Measurements from ENCODE around the gene NARS2.
"Not testable (repeated sequence)": the region's sequence is repeated elsewhere in the genome, so short reads cannot be mapped to it uniquely, and the experiment has no call there.

Gene NARS2

GRCh38 chr11:78472382-78472781 is 102.3 kb downstream of the NARS2 start:
- no peak for DNase-seq

- no peak for DNase-seq
Observed at GRCh38 chr11:78470861-78471442, 103.7 kb downstream of the NARS2 start.

DNA sequence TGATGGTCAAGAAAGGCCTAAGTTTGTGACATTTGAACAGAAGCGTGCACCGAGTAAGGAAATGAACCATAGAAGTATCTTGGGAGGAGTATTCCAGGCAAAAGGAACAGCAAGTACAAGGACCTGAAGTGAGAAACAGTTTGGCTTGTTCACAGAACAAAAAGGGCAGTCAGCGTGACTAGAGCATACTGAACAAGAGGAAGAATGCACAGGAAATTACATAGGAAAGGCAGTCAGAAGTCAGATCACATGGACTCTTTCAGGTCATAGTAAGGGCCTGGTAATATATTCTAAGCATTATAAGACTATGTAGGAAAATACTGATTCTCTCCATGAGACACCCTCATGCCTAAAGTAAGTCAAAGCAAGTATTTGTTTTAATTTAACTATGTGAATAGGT is 104.8 kb downstream of the NARS2 start:
- DNase-seq, result no peak

DNA sequence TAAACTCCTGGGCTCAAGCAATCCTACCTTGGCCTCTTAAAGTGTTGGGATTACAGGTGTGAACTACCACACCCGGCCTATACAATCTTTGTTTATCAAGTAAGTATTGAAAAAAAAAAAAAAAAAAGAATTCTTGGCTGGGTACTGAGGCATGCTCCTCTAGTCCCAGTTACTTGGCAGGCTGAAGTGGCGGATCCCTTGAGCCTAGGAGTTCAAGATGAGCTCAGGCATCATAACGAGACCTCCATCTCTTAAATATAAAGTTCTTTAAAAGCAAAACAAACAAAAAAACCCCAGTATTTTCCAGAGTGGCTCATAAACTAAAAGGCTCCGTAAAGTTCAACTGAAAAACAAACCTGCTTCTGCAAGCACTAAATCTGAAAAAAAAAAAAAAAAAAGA is 106.7 kb downstream of the NARS2 start:
- DNase-seq, result no peak

DNA sequence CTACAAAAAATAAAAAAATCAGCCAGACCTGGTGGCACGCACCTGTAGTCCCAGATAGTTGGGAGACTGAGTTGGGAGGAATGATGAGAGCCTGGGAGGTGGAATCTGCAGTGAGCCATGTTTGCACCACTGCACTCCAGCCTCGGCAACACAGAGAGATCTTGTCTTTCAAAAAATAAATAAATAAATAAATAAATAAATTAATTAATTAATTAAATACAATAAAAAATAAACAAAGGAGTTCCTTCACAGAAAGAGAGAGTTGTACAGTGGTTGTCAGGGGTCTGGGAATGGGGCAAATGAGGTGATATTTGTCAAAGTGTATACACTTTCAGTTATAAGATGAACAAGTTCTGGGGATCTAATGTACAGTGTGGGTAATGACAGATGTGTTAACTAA is 107.3 kb downstream of the NARS2 start:
- DNase-seq, result no peak

- DNase-seq, result peak; percentile 47 to 60
Observed at GRCh38 chr11:78465169-78465942, 109.3 kb downstream of the NARS2 start.

DNA sequence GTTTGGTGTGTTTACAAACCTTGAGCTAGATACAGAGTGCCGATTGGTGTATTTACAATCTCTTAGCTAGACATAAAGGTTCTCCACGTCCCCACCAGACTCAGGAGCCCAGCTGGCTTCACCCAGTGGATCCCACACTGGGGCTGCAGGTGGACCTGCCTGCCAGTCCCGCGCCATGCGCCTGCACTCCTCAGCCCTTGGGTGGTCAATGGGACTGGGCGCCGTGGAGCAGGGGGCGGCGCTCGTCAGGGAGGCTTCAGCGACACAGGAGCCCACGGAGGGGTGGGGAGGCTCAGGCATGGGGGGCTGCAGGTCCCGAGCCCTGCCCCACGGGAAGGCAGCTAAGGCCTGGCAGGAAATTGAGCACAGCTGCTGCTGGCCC is 109.9 kb downstream of the NARS2 start:
- DNase-seq, result not testable (repeated sequence)

GRCh38 chr11:78460471-78460870 is 114.2 kb downstream of the NARS2 start:
- no peak for DNase-seq

- DNase-seq, result no peak
Observed at GRCh38 chr11:78459738-78460137, 114.9 kb downstream of the NARS2 start.

DNA sequence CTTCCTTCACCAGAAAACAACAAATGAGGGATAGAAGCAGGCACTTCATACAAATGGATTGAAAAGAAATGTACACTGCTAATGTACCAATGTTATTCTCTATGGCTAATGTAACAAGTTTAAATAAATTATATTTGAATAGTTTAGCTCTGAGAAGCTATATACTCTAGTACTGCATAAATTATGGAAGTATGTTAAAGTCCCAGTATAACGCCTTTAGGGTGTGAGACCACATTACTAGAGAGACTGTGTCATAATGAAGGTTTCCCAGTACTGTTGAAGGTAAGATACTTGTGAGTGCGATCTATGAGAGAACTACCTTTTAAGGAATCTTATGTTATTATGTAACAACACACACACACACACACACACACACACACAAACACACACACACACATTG is 117.2 kb downstream of the NARS2 start:
- no peak for DNase-seq

GRCh38 chr11:78453140-78453935 is 121.3 kb downstream of the NARS2 start:
- no peak for DNase-seq

GRCh38 chr11:78451371-78452150 is 123.1 kb downstream of the NARS2 start:
- DNase-seq, result no peak

GRCh38 chr11:78450866-78451265 is 123.8 kb downstream of the NARS2 start:
- DNase-seq, result no peak

GRCh38 chr11:78449866-78450265 is 124.8 kb downstream of the NARS2 start:
- DNase-seq, result no peak

- DNase-seq, result no peak
Observed at GRCh38 chr11:78446210-78446609, 128.5 kb downstream of the NARS2 start.

DNA sequence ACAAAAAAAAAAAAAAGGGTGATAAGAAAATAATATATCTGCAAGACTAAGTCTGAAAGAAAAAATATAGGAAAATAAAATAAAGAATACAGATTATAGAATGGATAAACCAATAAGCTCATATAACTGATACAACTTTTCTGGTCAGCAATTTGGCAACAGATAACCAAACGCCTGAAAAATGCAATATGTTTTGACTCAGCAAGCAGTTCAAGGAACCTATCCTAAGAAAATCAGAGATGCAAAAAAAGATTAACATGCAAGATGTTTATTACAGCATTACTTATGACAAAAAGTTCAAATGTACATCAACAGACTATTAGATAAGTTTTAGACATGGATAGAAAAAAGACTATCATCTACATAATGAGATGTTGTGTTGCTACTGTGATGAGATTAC is 129.9 kb downstream of the NARS2 start:
- no peak for DNase-seq

DNA sequence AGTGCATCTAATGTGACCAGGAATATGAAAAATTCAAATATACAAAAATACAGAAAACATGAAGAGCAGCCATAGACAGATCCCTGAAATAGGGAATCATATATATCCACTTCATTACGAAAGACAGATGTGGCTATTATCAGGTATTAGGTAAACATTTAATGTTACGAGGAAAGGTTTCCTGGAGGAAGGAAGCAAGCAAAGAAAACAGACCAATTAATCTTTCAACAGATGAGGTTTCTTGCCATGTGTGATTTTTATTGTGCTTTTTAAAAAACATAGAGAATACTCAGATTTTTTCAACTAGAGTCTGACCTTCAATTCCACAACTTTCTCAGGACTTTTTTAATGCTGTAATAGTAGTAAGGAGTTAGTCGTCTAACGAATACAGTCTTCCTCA is 132.7 kb downstream of the NARS2 start:
- DNase-seq, result no peak

- no peak for DNase-seq
Observed at GRCh38 chr11:78438298-78438975, 136.2 kb downstream of the NARS2 start.

GRCh38 chr11:78432956-78433355 is 141.7 kb downstream of the NARS2 start:
- no peak for DNase-seq

GRCh38 chr11:78432058-78432515 is 142.6 kb downstream of the NARS2 start:
- no peak for DNase-seq

- DNase-seq, result no peak
Observed at GRCh38 chr11:78429660-78430059, 145.0 kb downstream of the NARS2 start.

- no peak for DNase-seq
Observed at GRCh38 chr11:78429209-78429608, 145.5 kb downstream of the NARS2 start.
